ENCODE measurements around the gene VSIG2.

The VSIG2 gene

GRCh38 chr11:124763156-124763947, 11.3 kb upstream of the VSIG2 start:
- DNase-seq (ENCODE audit: low read depth) = peak; percentile 68

- DNase-seq (ENCODE audit: low read depth) = no peak
These were observed 10.6 kb upstream of the VSIG2 start for GRCh38 chr11:124762624-124763155.

GRCh38 chr11:124762105-124762623, 10.1 kb upstream of the VSIG2 start, which contains the start of gene ESAM:
TSS of gene ESAM (minus strand) at chr11:124762290. CDS start at chr11:124762154, 136 bp downstream.
- DNase-seq (ENCODE audit: low read depth) = peak; percentile 47

DNA sequence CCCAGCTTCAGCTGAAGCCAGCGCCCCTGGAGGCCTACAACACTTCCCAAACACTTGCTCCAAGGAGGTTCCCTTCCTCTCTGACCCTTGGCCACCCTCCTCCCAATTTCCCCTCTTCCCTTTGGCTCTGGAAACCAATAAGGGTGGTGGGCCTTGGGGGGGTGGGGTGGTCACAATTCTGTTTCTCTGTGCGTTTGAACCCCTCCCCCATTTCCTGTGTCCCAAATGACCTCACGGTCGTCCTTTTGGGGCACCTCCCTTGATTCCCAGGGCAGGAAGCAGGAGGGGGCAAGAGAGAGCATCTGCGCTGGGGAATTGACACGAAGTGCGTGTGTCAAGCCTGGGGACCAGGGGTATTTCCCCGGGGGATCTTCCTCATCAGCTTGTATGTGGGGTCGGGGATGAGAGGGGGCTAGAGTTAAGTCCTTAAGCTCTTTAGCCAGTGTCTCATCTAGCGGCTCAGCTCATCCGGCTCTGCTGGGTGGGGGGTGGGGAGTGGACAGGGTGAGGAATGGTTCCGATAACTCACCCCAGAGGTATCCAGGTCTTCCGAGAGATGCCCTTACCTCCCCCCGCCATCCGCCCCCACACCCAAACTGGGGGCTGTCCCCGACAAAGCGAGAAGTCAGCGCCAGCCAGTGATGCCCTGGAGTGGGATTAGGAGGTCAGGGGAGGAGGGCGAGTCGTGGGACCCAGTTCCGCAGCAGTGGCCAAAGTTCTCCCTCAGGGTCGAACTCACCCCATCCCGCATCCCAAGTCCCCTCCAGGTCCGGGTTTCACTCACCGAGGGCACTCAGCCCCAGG, 9.4 kb upstream of the VSIG2 start:
- DNase-seq (ENCODE audit: low read depth) = no peak

DNA sequence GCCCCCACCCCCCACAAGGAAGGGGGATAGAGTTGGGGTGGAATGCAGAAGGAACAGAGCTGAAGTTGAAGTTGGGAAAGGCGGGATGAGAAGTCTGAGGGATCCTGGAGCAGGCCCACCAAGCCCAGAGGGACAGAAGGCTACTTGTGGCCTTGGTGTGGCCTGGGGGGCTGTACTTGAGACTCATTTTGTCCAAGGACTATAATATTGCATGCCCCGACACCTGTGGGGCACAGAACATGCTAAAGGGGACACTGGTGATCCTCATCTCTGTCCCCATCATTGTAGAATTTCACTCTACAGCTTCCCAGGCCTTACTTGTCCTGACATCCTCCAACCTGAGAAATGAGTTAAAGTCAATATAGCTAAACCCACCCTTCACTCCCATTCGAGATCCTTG, 8.8 kb upstream of the VSIG2 start:
- no peak for DNase-seq (ENCODE audit: low read depth)

DNA sequence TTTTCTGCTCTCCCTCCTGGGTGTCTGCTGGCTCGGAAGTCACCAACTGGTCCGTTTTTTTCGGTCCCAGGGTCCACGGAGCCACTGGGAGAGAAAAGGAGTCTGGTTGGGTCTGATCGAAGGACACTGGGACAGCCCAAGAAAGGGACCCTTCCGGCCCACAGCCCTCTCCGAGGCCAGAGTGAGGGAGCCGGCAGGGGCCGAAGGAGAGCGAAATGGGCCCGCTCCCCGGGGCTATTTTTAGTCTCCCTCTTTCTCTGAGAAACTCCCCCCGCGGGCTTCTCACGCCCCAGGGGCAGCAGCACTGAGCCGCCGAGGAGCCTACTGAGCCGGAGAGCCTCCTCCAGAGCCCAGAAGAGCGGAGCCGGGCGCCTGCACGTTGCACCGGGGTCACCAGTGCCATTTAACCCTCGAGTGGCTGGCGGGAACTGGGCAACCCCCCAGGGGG, 8.2 kb upstream of the VSIG2 start:
- no peak for DNase-seq (ENCODE audit: low read depth)

DNA sequence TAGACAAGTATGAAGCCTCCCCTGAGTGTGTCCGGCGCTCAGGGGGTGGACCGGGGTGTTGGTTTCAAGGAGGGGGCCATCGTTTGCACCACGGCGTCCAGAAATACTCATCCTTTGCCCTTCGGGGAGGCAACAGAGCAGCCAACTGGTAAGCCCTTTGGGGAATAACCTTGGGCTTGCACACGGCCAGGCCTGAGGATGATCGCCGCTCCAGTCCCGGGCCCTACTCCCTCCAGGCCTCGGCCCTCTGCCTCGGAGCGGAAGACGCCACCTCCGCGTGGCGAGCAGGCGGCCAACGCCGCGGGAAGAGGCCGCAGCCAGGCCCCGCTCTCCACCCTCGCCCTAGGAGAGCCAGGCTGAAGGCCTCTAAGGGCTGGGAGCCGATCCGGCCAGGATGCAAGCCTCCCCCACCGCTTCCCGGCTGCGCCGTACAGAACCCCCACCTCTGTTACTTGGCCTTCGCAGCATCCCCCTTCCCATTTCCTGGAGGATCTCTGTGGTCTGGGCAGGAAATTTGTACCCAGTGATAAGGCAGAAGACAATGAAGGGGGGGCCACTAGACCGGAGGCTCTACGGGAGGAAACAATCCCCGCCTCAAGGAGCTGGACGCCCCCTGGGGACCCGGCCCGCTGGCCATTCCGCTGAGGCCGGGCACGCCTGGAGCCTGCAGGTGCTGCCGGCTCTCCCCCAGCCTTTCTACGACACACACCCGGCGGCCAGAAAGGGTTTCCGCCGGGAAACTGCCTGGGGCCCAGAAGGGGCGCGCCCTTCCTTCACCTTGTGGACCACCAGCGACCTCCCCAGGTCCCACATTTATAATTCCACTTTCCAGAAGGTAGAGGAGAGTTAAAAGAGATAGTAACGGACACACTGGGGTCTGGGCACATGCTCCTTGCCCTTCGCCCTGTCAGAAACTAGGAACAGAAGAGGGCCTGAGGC, 7.5 kb upstream of the VSIG2 start:
- DNase-seq (ENCODE audit: low read depth) = no peak

- DNase-seq (ENCODE audit: low read depth) = no peak
These were observed 6.6 kb upstream of the VSIG2 start for GRCh38 chr11:124758355-124759265.

GRCh38 chr11:124757320-124757719, 5.3 kb upstream of the VSIG2 start:
- no peak for DNase-seq (ENCODE audit: low read depth)

DNA sequence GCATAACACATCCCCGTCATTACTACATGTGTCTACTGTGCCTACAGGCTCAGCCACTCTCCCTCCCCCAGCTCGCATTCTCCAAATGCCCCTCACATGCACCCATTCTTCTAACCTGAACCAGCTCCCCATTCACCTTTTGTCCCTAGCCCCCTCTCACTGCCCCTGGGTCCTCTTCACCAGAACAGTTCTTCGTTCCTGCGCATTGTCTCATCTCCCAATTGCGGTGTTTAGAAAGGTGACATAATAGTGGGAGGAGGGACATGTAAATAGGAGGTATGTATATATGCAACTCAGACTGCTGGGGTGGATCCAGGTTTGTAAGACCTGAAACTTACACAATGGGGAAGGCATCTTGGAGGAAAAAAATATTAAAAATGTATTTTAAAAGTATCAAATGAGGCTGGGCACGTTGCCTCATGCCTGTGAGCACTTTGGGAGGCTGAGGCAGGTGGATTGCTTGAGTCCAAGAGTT, 4.7 kb upstream of the VSIG2 start:
- DNase-seq (ENCODE audit: low read depth) = no peak

DNA sequence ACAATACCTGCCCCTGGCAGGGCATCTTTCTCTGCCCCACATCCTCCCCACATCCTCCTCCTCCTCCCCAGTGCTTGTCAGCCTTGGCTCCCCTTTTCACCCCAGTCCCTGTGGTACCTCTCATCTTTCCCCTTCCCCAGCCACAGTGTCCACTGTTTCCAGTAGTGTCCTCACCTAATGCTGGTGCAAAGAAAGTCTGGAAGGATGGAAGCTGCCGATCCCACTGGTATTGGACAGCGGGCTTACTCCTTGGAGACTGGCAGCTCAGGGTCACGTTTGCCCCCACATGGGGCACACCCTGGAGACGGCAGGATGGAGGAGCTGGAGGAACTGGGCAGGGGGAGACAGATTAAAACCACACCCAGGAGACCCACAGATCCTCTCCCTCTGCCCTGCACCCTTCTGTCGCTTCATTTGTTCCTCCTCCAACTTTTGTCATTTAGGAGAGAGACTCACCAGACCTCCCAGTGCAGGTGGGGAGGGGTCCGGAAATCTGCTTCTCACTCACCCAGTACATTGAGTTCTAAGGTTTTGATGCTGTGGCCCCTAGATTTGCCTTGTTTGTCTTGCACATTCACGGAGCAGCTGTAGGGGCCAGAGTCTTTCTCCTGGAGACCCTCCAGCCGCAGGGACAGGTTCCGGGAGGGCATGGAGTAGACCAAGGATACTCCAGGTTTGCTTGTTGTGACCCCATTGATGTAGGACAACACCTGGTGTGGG, 4.1 kb upstream of the VSIG2 start:
- DNase-seq (ENCODE audit: low read depth) = no peak

DNA sequence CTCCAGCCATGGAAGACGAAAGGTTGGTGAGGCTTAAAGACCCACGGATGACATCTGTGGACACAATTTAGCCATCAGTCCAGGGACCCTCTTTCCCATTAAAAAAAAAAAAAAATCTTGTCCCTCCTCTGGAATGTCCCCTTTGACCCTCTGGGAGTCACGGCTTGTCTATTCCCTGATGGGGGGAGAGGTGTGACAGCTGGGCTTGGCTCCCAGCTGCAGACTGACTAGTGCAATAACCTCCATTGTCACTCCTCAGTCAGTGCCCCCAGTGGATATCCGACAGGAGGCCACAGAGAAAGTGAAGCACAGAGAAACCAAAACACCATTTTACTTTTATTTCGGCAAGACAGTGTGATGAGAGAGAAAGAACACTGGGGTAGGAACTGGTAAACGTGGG, 2.7 kb upstream of the VSIG2 start:
- DNase-seq (ENCODE audit: low read depth) = no peak

DNA sequence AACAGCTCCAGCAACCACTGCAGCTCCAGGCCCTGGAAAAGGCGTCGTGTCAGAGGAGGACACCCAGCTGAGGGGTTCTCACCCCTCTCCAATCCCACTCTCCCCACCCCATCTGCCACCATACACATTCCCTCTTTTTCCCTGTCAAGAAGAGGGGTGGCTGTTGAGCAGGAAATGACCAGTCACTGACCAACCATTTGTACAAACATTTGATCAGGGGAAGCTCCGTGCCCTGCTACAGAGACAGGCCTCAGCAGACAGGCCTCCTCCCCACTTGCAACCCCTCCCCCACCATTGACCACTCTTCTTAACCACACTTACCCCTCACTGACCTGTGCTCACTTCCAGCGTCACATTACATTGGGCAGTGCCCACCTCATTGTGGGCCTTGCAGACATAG, 2.3 kb upstream of the VSIG2 start:
- DNase-seq (ENCODE audit: low read depth) = no peak

GRCh38 chr11:124753624-124754023, 1.6 kb upstream of the VSIG2 start:
- DNase-seq (ENCODE audit: low read depth) = no peak

GRCh38 chr11:124753205-124753604, 1.1 kb upstream of the VSIG2 start:
- DNase-seq (ENCODE audit: low read depth) = no peak

DNA sequence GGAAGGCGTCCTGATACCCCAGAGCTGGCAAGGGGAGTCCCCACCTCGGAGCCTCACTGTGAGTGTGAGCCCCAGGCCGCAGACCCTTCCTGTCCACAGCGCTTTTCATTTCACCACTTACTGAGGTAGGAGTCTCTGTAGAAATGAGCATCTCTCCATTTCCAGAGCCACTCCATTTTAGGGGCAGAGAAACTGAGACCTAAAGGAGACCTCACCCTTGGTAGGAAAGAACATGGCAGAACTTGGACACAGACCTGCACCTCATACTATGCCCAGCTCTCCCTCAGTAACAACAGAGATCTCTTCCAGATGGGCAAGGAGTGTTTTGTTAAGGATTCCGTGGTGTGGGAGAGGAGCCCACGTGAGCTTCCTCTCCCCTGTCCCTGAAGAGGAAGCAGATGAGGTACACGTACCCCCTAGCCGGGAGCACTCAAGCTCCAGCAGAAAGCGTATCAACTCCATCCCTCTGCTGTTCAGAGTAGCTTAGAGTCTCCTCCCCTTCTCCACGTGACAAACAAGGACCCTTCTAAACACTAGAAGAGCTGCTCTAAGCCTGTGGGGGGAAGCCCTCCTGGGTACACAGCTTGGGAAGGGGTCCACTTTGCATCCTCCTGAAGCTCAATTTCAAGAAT, 532 bp upstream of the VSIG2 start:
- no peak for DNase-seq (ENCODE audit: low read depth)

DNA sequence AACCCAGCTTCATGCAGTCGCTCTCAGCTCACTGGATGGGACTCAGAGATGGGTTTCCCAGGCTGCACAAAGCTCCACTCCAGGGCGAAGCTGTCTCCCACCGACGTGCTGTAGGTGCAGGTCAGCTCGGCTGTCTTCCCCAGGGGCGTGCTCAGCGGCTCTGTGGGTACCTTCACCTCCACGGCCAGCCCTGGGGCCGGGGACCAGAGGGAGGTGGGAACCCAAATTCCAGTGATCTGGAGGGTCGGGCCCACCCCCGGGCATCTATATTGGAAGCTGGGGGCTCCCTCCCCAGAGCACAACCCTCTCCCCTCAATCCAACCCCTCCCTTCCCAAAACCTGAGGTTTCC, 689 bp downstream of the VSIG2 start:
- DNase-seq (ENCODE audit: low read depth) = no peak

GRCh38 chr11:124749912-124750311, 2.1 kb downstream of the VSIG2 start:
- no peak for DNase-seq (ENCODE audit: low read depth)
